SK-N-SH treated with all-trans-retinoic acid at 6 μM for 48 hours (cell line): ENCODE results near the gene ANK3.

Source experiments
- ATAC-seq: fragments of 200-7000 bp; cut with Tn5 transposase; 3 replicates; pipeline ENCODE4 v1.9.1; 2020; ENCODE audit warnings: mild to moderate bottlenecking, moderate library complexity
- ARNTL ChIP-seq: fragments of 450-650 bp; formaldehyde crosslinking; IDR thresholded peaks from 2 replicates; pipeline ENCODE4 v1.5.0; 2020; ENCODE audit warnings: low read depth, mild to moderate bottlenecking, moderate library complexity, borderline replicate concordance
- BACH2 ChIP-seq: fragments of 250-450 bp; sonication (Bioruptor Pico); IDR thresholded peaks from 2 replicates; pipeline ENCODE4 v1.9.0; 2021; ENCODE audit warnings: mild to moderate bottlenecking, borderline replicate concordance
- CSDC2 ChIP-seq: fragments of 250-450 bp; sonication (Bioruptor Pico); IDR thresholded peaks from 2 replicates; pipeline ENCODE4 v1.5.0; 2020; ENCODE audit warnings: mild to moderate bottlenecking, moderate library complexity
- ESRRG ChIP-seq: fragments of 250-450 bp; sonication (Bioruptor Pico); IDR thresholded peaks from 2 replicates; pipeline ENCODE4 v1.6.1; 2021; ENCODE audit warnings: mild to moderate bottlenecking
- ISL1 ChIP-seq: fragments of 250-450 bp; sonication (Bioruptor Pico); IDR thresholded peaks from 2 replicates; pipeline ENCODE4 v2.1.2; 2022; ENCODE audit warnings: mild to moderate bottlenecking, moderate library complexity
- OSR1 ChIP-seq: fragments of 250-450 bp; sonication (Bioruptor Pico); IDR thresholded peaks from 2 replicates; pipeline ENCODE4 v1.8.0; 2022; ENCODE audit warnings: moderate library complexity, mild to moderate bottlenecking, inconsistent platforms
- PPARA ChIP-seq: fragments of 250-450 bp; sonication (Bioruptor Pico); IDR thresholded peaks from 2 replicates; pipeline ENCODE4 v1.5.0; 2020; ENCODE audit warnings: mild to moderate bottlenecking, borderline replicate concordance
- RARB ChIP-seq: fragments of 250-450 bp; sonication (Bioruptor Pico); IDR thresholded peaks from 2 replicates; pipeline ENCODE4 v1.8.0; 2021; ENCODE audit warnings: mild to moderate bottlenecking, moderate library complexity
- SNAI2 ChIP-seq: fragments of 250-450 bp; sonication (Bioruptor Pico); IDR thresholded peaks from 2 replicates; pipeline ENCODE4 v1.5.0; 2020; ENCODE audit warnings: mild to moderate bottlenecking, moderate library complexity
- TCF4 ChIP-seq: fragments of 250-450 bp; sonication (Bioruptor Pico); IDR thresholded peaks from 2 replicates; pipeline ENCODE4 v1.8.0; 2021; ENCODE audit warnings: mild to moderate bottlenecking, moderate library complexity, borderline replicate concordance
- TOX ChIP-seq: fragments of 250-450 bp; sonication (Bioruptor Pico); IDR thresholded peaks from 2 replicates; pipeline ENCODE4 v1.8.0; 2021; ENCODE audit warnings: mild to moderate bottlenecking, moderate library complexity, borderline replicate concordance
- ZC3H10 ChIP-seq: fragments of 250-450 bp; sonication (Bioruptor Pico); IDR thresholded peaks from 2 replicates; pipeline ENCODE4 v1.5.1; 2021; ENCODE audit warnings: mild to moderate bottlenecking, moderate library complexity
- ZFP3 ChIP-seq: fragments of 250-450 bp; sonication (Bioruptor Pico); IDR thresholded peaks from 2 replicates; pipeline ENCODE4 v1.5.0; 2020; ENCODE audit warnings: mild to moderate bottlenecking, moderate library complexity
- ZFP30 ChIP-seq: fragments of 450-650 bp; formaldehyde crosslinking; IDR thresholded peaks from 2 replicates; pipeline ENCODE4 v1.5.0; 2022; ENCODE audit warnings: mild to moderate bottlenecking, moderate library complexity
- ZNF565 ChIP-seq: fragments of 450-650 bp; formaldehyde crosslinking; conservative IDR thresholded peaks from 2 replicates; pipeline ENCODE4 v1.5.0; 2020; ENCODE audit warnings: low read depth, mild to moderate bottlenecking, moderate library complexity
- ZNF70 ChIP-seq: fragments of 450-650 bp; formaldehyde crosslinking; IDR thresholded peaks from 2 replicates; pipeline ENCODE4 v1.5.0; 2020; ENCODE audit warnings: mild to moderate bottlenecking, moderate library complexity
- ZNF8 ChIP-seq: fragments of 450-650 bp; formaldehyde crosslinking; IDR thresholded peaks from 2 replicates; pipeline ENCODE4 v1.5.0; 2020; ENCODE audit warnings: mild to moderate bottlenecking, moderate library complexity
- TF ChIP-seq, protein P1 (sequence below): fragments of 250-450 bp; sonication (Bioruptor Pico); IDR thresholded peaks from 2 replicates; pipeline ENCODE4 v1.5.0; 2020; ENCODE audit warnings: mild to moderate bottlenecking, moderate library complexity
- TF ChIP-seq, protein P2 (sequence below): fragments of 250-450 bp; sonication (Bioruptor Pico); IDR thresholded peaks from 2 replicates; pipeline ENCODE4 v1.8.0; 2020; ENCODE audit warnings: mild to moderate bottlenecking, moderate library complexity, borderline replicate concordance
- TF ChIP-seq, protein P3 (sequence below): fragments of 250-450 bp; sonication (Bioruptor Pico); IDR thresholded peaks from 2 replicates; pipeline ENCODE4 v1.5.1; 2020; ENCODE audit warnings: low read depth, mild to moderate bottlenecking, moderate library complexity
- TF ChIP-seq, protein P4 (sequence below): fragments of 250-450 bp; sonication (Bioruptor Pico); IDR thresholded peaks from 2 replicates; pipeline ENCODE4 v1.5.1; 2021; ENCODE audit warnings: mild to moderate bottlenecking, moderate library complexity
- TF ChIP-seq, protein P5 (sequence below): fragments of 250-450 bp; sonication (Bioruptor Pico); IDR thresholded peaks from 2 replicates; pipeline ENCODE4 v1.8.0; 2021; ENCODE audit warnings: low read depth, mild to moderate bottlenecking, moderate library complexity, borderline replicate concordance

ANK3 gene

DNA sequence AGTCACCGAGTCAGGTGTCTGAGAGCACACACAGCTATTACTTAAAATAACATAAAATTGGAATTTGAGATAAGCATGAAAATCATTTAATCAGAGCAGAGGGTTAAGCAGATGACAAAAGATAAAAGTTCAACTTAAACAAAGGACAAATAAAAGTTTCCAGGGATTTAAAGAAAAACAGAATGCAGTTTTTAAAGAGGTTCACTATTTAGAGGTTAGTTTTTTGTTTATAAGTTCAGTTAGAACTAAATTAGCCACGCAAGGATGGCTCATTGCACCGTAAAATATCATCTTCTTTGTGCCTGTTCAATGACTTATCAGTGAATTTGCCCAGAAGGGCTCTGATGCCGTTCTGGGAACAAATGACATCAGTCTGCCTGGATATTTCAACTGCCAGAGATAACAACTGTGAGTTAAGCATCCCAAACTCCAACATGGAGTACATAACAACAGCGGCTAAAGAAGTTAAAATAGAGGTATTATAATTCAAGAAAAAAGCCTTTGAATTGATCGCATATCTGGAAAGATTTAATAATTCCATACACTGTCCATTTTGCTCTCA is 107.8 kb downstream of the ANK3 start:
- no peak for TF ChIP-seq SNAI2
- TF ChIP-seq, protein P1, sequence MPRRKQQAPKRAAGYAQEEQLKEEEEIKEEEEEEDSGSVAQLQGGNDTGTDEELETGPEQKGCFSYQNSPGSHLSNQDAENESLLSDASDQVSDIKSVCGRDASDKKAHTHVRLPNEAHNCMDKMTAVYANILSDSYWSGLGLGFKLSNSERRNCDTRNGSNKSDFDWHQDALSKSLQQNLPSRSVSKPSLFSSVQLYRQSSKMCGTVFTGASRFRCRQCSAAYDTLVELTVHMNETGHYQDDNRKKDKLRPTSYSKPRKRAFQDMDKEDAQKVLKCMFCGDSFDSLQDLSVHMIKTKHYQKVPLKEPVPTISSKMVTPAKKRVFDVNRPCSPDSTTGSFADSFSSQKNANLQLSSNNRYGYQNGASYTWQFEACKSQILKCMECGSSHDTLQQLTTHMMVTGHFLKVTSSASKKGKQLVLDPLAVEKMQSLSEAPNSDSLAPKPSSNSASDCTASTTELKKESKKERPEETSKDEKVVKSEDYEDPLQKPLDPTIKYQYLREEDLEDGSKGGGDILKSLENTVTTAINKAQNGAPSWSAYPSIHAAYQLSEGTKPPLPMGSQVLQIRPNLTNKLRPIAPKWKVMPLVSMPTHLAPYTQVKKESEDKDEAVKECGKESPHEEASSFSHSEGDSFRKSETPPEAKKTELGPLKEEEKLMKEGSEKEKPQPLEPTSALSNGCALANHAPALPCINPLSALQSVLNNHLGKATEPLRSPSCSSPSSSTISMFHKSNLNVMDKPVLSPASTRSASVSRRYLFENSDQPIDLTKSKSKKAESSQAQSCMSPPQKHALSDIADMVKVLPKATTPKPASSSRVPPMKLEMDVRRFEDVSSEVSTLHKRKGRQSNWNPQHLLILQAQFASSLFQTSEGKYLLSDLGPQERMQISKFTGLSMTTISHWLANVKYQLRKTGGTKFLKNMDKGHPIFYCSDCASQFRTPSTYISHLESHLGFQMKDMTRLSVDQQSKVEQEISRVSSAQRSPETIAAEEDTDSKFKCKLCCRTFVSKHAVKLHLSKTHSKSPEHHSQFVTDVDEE (CRISPR knock-in tag): no peak
- TF ChIP-seq, protein P2, sequence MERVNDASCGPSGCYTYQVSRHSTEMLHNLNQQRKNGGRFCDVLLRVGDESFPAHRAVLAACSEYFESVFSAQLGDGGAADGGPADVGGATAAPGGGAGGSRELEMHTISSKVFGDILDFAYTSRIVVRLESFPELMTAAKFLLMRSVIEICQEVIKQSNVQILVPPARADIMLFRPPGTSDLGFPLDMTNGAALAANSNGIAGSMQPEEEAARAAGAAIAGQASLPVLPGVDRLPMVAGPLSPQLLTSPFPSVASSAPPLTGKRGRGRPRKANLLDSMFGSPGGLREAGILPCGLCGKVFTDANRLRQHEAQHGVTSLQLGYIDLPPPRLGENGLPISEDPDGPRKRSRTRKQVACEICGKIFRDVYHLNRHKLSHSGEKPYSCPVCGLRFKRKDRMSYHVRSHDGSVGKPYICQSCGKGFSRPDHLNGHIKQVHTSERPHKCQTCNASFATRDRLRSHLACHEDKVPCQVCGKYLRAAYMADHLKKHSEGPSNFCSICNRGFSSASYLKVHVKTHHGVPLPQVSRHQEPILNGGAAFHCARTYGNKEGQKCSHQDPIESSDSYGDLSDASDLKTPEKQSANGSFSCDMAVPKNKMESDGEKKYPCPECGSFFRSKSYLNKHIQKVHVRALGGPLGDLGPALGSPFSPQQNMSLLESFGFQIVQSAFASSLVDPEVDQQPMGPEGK (CRISPR knock-in tag): no peak
- TF ChIP-seq, protein P3, sequence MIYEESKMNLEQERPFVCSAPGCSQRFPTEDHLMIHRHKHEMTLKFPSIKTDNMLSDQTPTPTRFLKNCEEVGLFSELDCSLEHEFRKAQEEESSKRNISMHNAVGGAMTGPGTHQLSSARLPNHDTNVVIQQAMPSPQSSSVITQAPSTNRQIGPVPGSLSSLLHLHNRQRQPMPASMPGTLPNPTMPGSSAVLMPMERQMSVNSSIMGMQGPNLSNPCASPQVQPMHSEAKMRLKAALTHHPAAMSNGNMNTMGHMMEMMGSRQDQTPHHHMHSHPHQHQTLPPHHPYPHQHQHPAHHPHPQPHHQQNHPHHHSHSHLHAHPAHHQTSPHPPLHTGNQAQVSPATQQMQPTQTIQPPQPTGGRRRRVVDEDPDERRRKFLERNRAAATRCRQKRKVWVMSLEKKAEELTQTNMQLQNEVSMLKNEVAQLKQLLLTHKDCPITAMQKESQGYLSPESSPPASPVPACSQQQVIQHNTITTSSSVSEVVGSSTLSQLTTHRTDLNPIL (CRISPR knock-in tag): no peak
- TF ChIP-seq RARB (CRISPR knock-in tag): no peak
- TF ChIP-seq ZFP3 (CRISPR knock-in tag): no peak
- no peak for TF ChIP-seq OSR1
- TF ChIP-seq ZNF8: no peak
- TF ChIP-seq BACH2 (CRISPR knock-in tag): no peak
- TF ChIP-seq ZNF70: no peak
- no peak for TF ChIP-seq ARNTL (CRISPR knock-in tag)
- no peak for TF ChIP-seq PPARA (CRISPR knock-in tag)
- ATAC-seq: no peak

DNA sequence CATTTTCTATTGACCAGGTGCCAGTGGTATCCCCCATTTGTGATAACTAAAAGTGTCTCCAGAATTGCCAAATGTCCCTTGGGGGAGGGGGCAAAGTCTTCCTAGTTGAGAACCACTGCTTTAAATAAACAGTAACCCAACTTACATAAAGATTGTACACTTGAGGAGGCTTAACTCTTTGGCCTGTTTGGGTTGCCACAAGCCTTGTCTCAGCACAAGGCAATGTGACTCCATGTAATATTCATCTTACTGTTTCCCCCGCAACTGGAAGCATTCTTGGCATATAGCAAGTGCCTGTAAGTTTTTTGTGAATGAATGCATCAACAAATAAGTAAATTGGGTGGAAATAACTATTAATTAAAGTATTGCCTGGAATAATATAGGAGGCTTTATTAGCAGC is 108.3 kb downstream of the ANK3 start:
- no peak for ATAC-seq
- TF ChIP-seq ZFP3 (CRISPR knock-in tag): no peak
- TF ChIP-seq ARNTL (CRISPR knock-in tag): no peak
- no peak for TF ChIP-seq SNAI2
- TF ChIP-seq PPARA (CRISPR knock-in tag): no peak

DNA sequence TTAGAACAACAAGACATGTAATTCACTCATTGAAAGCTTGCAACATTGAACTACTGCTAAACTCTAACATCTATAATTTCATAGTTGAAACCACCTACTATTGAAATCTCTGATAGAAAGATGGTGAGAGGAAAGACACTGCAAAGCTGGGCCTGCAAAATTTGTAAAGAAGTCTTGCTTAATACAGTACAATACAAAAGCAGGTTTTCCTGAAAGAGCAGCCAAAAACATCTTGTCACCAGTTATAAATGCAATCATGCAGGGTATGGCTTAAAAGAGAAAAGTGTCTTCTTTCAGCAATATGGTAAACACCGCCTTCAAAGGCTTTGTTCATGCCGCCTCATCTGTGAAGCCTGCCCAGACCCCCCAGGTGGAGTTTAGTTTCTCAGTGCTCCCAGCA is 109.2 kb downstream of the ANK3 start:
- TF ChIP-seq ISL1 (CRISPR knock-in tag) (no peak), ZNF8 (no peak), ESRRG (CRISPR knock-in tag) (no peak), ZNF565 (CRISPR knock-in tag) (no peak), BACH2 (CRISPR knock-in tag) (no peak), CSDC2 (no peak), TOX (CRISPR knock-in tag) (no peak), SNAI2 (no peak), PPARA (CRISPR knock-in tag) (no peak), ZNF70 (no peak), ZC3H10 (CRISPR knock-in tag) (no peak), TCF4 (no peak), ZFP30 (CRISPR knock-in tag) (no peak)
- TF ChIP-seq, protein P4, sequence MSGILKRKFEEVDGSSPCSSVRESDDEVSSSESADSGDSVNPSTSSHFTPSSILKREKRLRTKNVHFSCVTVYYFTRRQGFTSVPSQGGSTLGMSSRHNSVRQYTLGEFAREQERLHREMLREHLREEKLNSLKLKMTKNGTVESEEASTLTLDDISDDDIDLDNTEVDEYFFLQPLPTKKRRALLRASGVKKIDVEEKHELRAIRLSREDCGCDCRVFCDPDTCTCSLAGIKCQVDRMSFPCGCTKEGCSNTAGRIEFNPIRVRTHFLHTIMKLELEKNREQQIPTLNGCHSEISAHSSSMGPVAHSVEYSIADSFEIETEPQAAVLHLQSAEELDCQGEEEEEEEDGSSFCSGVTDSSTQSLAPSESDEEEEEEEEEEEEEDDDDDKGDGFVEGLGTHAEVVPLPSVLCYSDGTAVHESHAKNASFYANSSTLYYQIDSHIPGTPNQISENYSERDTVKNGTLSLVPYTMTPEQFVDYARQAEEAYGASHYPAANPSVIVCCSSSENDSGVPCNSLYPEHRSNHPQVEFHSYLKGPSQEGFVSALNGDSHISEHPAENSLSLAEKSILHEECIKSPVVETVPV (CRISPR knock-in tag): no peak
- TF ChIP-seq, protein P1 (CRISPR knock-in tag): no peak
- TF ChIP-seq, protein P2 (CRISPR knock-in tag): no peak
- TF ChIP-seq, protein P3 (CRISPR knock-in tag): no peak
- TF ChIP-seq, protein P5, sequence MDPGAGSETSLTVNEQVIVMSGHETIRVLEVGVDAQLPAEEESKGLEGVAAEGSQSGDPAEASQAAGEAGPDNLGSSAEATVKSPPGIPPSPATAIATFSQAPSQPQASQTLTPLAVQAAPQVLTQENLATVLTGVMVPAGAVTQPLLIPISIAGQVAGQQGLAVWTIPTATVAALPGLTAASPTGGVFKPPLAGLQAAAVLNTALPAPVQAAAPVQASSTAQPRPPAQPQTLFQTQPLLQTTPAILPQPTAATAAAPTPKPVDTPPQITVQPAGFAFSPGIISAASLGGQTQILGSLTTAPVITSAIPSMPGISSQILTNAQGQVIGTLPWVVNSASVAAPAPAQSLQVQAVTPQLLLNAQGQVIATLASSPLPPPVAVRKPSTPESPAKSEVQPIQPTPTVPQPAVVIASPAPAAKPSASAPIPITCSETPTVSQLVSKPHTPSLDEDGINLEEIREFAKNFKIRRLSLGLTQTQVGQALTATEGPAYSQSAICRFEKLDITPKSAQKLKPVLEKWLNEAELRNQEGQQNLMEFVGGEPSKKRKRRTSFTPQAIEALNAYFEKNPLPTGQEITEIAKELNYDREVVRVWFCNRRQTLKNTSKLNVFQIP (CRISPR knock-in tag): no peak
- TF ChIP-seq, all 23 proteins: peak for 0
- no peak for ATAC-seq
